ENCODE measurements around the gene TMED8.
"Not testable (repeated sequence)": the region's sequence is repeated elsewhere in the genome, so short reads cannot be mapped to it uniquely, and the experiment has no call there.

TMED8 gene

DNA sequence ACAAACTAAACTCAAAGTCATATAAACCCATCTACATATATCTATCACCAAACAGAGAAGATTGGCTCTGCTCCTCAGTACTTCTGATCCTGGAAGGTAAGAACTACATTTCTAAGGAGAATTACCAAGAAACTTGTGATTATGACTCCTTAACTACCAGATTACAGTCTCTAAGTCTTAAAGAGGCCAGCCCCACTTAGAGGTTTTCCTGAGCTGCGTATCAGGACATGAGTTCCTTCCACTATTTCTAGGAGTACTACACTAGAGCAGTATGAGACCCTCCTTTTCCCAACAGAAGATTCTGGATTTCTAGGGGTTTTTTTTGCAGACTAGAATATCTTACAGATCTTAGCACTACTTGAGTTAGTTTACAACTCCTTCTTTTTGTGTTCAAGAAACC lies 46.5 kb upstream of the TMED8 start, which contains the start of gene NOXRED1:
Gene NOXRED1, minus strand, starts transcription at position 101 of the 400 bp plus-strand sequence. CDS start 634 bp downstream, outside the sequence.
- H3K79me2 ChIP-seq (ENCODE audit: control insufficient read depth, low read length): no peaks in the 10 kb centered on the region
- H3K36me3 ChIP-seq (ENCODE audit: control insufficient read depth, low read length): peaks cover 41% of the 10 kb centered on the region
- H3K9me3 ChIP-seq (ENCODE audit: control insufficient read depth, insufficient read depth, low read length): no peaks in the 10 kb centered on the region
- H3K4me3 ChIP-seq (ENCODE audit: low read length): no peak within 1 kb of the TSS
- TF ChIP-seq, protein P1, sequence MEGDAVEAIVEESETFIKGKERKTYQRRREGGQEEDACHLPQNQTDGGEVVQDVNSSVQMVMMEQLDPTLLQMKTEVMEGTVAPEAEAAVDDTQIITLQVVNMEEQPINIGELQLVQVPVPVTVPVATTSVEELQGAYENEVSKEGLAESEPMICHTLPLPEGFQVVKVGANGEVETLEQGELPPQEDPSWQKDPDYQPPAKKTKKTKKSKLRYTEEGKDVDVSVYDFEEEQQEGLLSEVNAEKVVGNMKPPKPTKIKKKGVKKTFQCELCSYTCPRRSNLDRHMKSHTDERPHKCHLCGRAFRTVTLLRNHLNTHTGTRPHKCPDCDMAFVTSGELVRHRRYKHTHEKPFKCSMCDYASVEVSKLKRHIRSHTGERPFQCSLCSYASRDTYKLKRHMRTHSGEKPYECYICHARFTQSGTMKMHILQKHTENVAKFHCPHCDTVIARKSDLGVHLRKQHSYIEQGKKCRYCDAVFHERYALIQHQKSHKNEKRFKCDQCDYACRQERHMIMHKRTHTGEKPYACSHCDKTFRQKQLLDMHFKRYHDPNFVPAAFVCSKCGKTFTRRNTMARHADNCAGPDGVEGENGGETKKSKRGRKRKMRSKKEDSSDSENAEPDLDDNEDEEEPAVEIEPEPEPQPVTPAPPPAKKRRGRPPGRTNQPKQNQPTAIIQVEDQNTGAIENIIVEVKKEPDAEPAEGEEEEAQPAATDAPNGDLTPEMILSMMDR (IDR thresholded peaks at IDR 0.05; ENCODE audit: low read depth, low read length, poor library complexity, severe bottlenecking): no peak
- no peaks in the 10 kb centered on the region for H3F3A ChIP-seq (ENCODE audit: control insufficient read depth, insufficient read depth)
- H3K9me2 ChIP-seq (replicated peaks; ENCODE audit: control insufficient read depth, low read length): no peaks in the 10 kb centered on the region
- H4K20me1 ChIP-seq (ENCODE audit: control insufficient read depth, insufficient read depth, low read depth, low read length): no peaks in the 10 kb centered on the region
- no peaks in the 10 kb centered on the region for H3K27me3 ChIP-seq (ENCODE audit: control insufficient read depth, low read length)
- H3K4me1 ChIP-seq (ENCODE audit: control insufficient read depth, low read length): no peaks in the 10 kb centered on the region
- no peak within 1 kb of the TSS for H3K27ac ChIP-seq (ENCODE audit: low read depth, low read length)
- H3K4me2 ChIP-seq (ENCODE audit: low read length): no peak within 1 kb of the TSS

DNA sequence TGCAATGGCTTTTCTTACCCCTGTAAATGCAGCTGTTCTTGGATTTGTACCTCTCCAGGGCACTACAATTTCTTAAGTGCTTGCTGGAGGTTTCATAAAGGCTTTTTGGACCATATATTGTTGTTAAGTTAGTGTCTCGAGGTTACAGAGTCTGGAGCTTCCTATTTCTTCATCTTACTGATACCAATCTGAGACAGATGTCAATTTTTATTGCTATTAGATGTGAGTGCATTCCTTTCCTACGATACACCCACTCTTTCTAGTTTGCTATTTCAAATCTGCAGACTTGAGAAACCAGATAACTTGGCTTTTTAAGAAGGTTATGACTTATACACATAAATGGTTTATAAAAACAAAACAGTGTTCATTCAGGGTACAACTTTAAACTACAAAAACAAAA lies 44.3 kb upstream of the TMED8 start:
- H3K36me3 ChIP-seq (ENCODE audit: control insufficient read depth, low read length): peaks cover 19% of the 10 kb centered on the region
- H3K4me2 ChIP-seq (ENCODE audit: low read length): no peak overlapping the region
- H3K4me1 ChIP-seq (ENCODE audit: control insufficient read depth, low read length): no peaks in the 10 kb centered on the region
- no peaks in the 10 kb centered on the region for H3F3A ChIP-seq (ENCODE audit: control insufficient read depth, insufficient read depth)
- H3K9me3 ChIP-seq (ENCODE audit: control insufficient read depth, insufficient read depth, low read length): no peaks in the 10 kb centered on the region
- H3K79me2 ChIP-seq (ENCODE audit: control insufficient read depth, low read length): no peaks in the 10 kb centered on the region
- H4K20me1 ChIP-seq (ENCODE audit: control insufficient read depth, insufficient read depth, low read depth, low read length): no peaks in the 10 kb centered on the region
- H3K9me2 ChIP-seq (replicated peaks; ENCODE audit: control insufficient read depth, low read length): no peaks in the 10 kb centered on the region
- no peak overlapping the region for H3K27ac ChIP-seq (ENCODE audit: low read depth, low read length)
- H3K27me3 ChIP-seq (ENCODE audit: control insufficient read depth, low read length): no peaks in the 10 kb centered on the region
- TF ChIP-seq EZH2phosphoT487 (IDR thresholded peaks at IDR 0.05; ENCODE audit: borderline replicate concordance, low read length): no peak
- TF ChIP-seq, protein P1 (IDR thresholded peaks at IDR 0.05; ENCODE audit: low read depth, low read length, poor library complexity, severe bottlenecking): no peak
- H3K4me3 ChIP-seq (ENCODE audit: low read length): no peak overlapping the region

DNA sequence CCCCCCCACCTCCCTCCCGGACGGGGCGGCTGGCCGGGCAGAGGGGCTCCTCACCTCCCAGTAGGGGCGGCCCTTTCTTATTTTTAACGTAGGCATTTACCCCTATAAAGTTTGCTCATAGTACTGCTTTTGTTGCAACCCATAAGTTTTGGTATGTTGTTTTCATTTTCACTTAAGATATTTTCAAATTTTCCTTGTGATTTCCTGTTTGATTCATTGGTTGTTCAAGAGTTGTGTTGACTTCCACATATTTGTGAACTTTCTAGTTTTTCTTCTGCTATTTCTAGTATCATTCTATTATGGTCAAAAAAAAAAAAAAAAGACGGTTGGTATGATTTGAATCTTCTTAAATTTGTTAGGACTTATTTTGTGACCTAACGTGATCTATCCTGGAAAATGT lies 39.9 kb upstream of the TMED8 start:
- Histone ChIP-seq H3K36me3 (ENCODE audit: control insufficient read depth, low read length) (no peaks in the 10 kb centered on the region), H3K4me1 (ENCODE audit: control insufficient read depth, low read length) (no peaks in the 10 kb centered on the region), H3K27me3 (ENCODE audit: control insufficient read depth, low read length) (no peaks in the 10 kb centered on the region), H3K9me2 (replicated peaks; ENCODE audit: control insufficient read depth, low read length) (no peaks in the 10 kb centered on the region), H3K79me2 (ENCODE audit: control insufficient read depth, low read length) (no peaks in the 10 kb centered on the region), H3K27ac (ENCODE audit: low read depth, low read length) (no peak overlapping the region), H3K4me2 (ENCODE audit: low read length) (no peak overlapping the region), H4K20me1 (ENCODE audit: control insufficient read depth, insufficient read depth, low read depth, low read length) (no peaks in the 10 kb centered on the region), H3K9me3 (ENCODE audit: control insufficient read depth, insufficient read depth, low read length) (no peaks in the 10 kb centered on the region), H3K4me3 (ENCODE audit: low read length) (no peak overlapping the region), H3F3A (ENCODE audit: control insufficient read depth, insufficient read depth) (no peaks in the 10 kb centered on the region)
- TF ChIP-seq EZH2phosphoT487 (IDR thresholded peaks at IDR 0.05; ENCODE audit: borderline replicate concordance, low read length): no peak
- TF ChIP-seq, protein P1 (IDR thresholded peaks at IDR 0.05; ENCODE audit: low read depth, low read length, poor library complexity, severe bottlenecking): no peak

DNA sequence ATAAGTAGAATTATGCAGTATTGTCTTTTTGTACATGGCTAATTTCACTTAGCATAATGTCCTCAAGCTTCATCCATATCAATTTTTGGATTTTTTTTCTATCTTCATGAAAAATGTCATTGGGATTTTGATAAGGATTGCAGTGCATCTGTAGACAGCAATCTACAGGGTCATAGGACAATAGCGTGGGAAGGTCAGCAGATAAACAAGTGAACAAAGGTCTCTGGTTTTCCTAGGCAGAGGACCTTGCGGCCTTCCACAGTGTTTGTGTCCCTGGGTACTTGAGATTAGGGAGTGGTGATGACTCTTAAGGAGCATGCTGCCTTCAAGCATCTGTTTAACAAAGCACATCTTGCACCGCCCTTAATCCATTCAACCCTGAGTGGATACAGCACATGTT lies 39.2 kb upstream of the TMED8 start:
- H3K4me2 ChIP-seq (ENCODE audit: low read length); H3K4me3 ChIP-seq (ENCODE audit: low read length); H3K27ac ChIP-seq (ENCODE audit: low read depth, low read length); H3K79me2 ChIP-seq (ENCODE audit: control insufficient read depth, low read length); H3F3A ChIP-seq (ENCODE audit: control insufficient read depth, insufficient read depth); H4K20me1 ChIP-seq (ENCODE audit: control insufficient read depth, insufficient read depth, low read depth, low read length); H3K36me3 ChIP-seq (ENCODE audit: control insufficient read depth, low read length); H3K27me3 ChIP-seq (ENCODE audit: control insufficient read depth, low read length); H3K9me3 ChIP-seq (ENCODE audit: control insufficient read depth, insufficient read depth, low read length); H3K4me1 ChIP-seq (ENCODE audit: control insufficient read depth, low read length); H3K9me2 ChIP-seq (replicated peaks; ENCODE audit: control insufficient read depth, low read length): not testable (repeated sequence)

DNA sequence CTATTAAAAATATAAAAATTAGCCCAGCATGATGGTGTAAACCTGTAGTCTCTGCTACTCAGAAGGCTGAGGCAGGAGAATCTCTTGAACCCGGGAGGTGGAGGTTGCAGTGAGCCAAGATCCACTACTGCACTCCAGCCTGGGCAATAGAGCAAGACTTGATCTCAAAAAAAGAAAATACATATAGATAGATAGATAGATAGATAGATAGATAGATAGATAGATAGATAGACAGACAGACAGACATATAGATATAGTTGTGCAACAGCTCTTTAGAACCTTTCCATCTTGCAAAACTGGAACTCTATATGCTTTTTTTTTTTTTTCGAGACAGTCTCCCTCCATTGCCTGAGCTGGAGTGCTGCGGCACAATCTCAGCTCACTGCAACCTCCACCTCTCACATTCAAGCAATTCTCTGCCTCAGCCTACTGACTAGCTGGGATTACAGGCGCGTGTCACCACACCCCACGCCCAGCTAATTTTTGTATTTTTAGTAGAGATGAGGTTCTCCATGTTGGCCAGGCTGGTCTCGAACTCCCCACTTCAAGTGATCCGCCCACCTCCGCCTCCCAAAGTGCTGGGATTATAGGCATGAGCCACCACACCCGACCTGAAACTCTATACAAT lies 38.6 kb upstream of the TMED8 start:
- not testable (repeated sequence) for H3K9me3 ChIP-seq (ENCODE audit: control insufficient read depth, insufficient read depth, low read length); H3F3A ChIP-seq (ENCODE audit: control insufficient read depth, insufficient read depth); H3K4me2 ChIP-seq (ENCODE audit: low read length); H3K36me3 ChIP-seq (ENCODE audit: control insufficient read depth, low read length); H3K27ac ChIP-seq (ENCODE audit: low read depth, low read length); H3K4me1 ChIP-seq (ENCODE audit: control insufficient read depth, low read length); H3K9me2 ChIP-seq (replicated peaks; ENCODE audit: control insufficient read depth, low read length); H3K79me2 ChIP-seq (ENCODE audit: control insufficient read depth, low read length); H3K4me3 ChIP-seq (ENCODE audit: low read length); H3K27me3 ChIP-seq (ENCODE audit: control insufficient read depth, low read length); H4K20me1 ChIP-seq (ENCODE audit: control insufficient read depth, insufficient read depth, low read depth, low read length)
